HG02588 (cell line): ENCODE results near the gene PSPN.

Experiments
- ATAC-seq: cut with Tn5 transposase; IDR thresholded peaks from one replicate; pipeline ENCODE4 v1.9.1; 2021; ENCODE audit warnings: mild to moderate bottlenecking, moderate library complexity; ENCODE audit not compliant: unreplicated experiment

The PSPN gene

DNA sequence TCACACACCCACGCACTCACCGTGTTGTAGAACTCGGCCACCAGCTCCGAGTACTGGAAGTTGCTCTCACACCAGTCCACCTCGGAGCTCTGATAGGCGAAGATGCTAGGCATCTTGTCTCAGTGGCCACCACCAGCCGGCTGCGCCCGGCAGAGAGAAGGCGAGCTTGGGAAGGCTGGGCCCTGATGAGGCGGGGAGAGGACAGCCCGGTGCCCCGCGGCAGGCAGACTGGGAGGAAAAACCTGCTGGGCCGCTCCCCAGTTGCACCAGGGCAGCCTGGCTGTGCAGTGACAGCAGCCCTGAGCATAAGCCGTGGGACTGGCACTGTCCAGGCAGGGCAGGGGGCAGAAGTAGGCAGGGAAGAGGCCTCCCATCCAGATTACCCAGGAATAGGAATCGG is 42.3 kb downstream of the PSPN start, which contains the start of gene ACER1:
Gene ACER1, minus strand, starts transcription at position 174 of the 400 bp plus-strand sequence. Its CDS starts 61 bp downstream, at position 113.
- ATAC-seq: no peak

- ATAC-seq: no peak
These were observed 48.9 kb downstream of the PSPN start for GRCh38 chr19:6326815-6327214.

DNA sequence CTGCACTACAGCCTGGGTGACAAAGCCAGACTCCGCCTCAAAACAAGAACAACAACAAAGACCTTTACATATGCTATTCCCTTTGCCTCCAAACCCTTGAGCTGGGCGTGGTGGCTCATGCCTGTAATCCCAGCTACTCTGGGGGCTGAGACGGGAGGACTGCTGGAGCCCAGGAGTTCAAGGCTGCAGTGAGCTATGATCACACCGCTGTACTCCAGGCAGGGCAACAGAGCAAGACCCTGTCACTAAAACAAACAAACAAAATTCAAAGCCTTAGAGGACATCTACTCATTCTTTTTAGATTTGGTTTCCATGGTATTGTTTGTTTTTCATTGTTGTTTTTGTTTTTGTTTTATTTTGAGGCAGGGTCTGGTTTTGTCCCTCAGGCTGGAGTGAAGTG is 50.1 kb downstream of the PSPN start:
- no peak for ATAC-seq
